K562 (cell line): Measurements from ENCODE around the gene SLC17A9. TPM values are rescaled to one million over a fixed set of nuclear protein-coding genes. Genes with fewer than 3 reads are reported as not detected.

Experiments used
- ARID2 ChIP-seq: fragments of 450-650 bp; IDR thresholded peaks from 2 replicates; pipeline ENCODE4 v1.6.1; 2017; ENCODE audit warnings: antibody characterized with exemption, mild to moderate bottlenecking
- CC2D1A ChIP-seq: fragments of 450-650 bp; IDR thresholded peaks from 2 replicates; pipeline ENCODE4 v1.6.1; 2017; ENCODE audit warnings: mild to moderate bottlenecking
- CTCF ChIP-seq, 3 experiments: IDR thresholded peaks in 2 of 3; conservative IDR thresholded peaks in 1 of 3; 2 replicates each; pipeline ENCODE4 v1.5.1; 2011 to 2012; ENCODE audit warnings: low read length in 3 of 3, mild to moderate bottlenecking in 3 of 3, control low read depth in 2 of 3, improper control_type of control experiment in 1 of 3, inconsistent platforms in 1 of 3, low read depth in 1 of 3, mixed read lengths in 1 of 3, moderate library complexity in 1 of 3; ENCODE audit not compliant: insufficient read depth in 2 of 3
- DEAF1 ChIP-seq: fragments of 450-650 bp; formaldehyde crosslinking; IDR thresholded peaks from 2 replicates; pipeline ENCODE4 v1.4.0; 2020; ENCODE audit warnings: mild to moderate bottlenecking, moderate library complexity
- GTF2A2 ChIP-seq: IDR thresholded peaks from 2 replicates; pipeline ENCODE4 v1.6.1; 2016; ENCODE audit warnings: mild to moderate bottlenecking, missing genetic modification characterization, missing compliant biosample characterization
- RAD21 ChIP-seq, 2 experiments: fragments of 250-450 bp in 1 of 2; fragments of 450-650 bp in 1 of 2; sonication (Bioruptor Pico) in 1 of 2; formaldehyde crosslinking in 1 of 2; IDR thresholded peaks in 1 of 2; conservative IDR thresholded peaks in 1 of 2; 2 replicates each; pipeline versions ENCODE4 v1.4.0 to v1.8.0; 2020 to 2022; ENCODE audit warnings: mild to moderate bottlenecking in 2 of 2, moderate library complexity in 1 of 2
- RB1 ChIP-seq: fragments of 450-650 bp; IDR thresholded peaks from 2 replicates; pipeline ENCODE4 v1.6.1; 2017; ENCODE audit warnings: low read depth, mild to moderate bottlenecking
- XRCC5 ChIP-seq: fragments of 200-400 bp; formaldehyde crosslinking; IDR thresholded peaks from 2 replicates; pipeline ENCODE4 v1.6.1; 2017; ENCODE audit warnings: low read depth, mild to moderate bottlenecking, low read length
- polyA plus RNA-seq, 8 experiments: library from polyadenylated mRNA; depleted of rRNA in 4 of 8; stranded (reverse) in 5 of 8; unstranded in 3 of 8; fragments of >200 nt; fragmentation: Nextera tagmentation in 2 of 8; fragmentation: Illumina TruSeq in 1 of 8; extraction: Ambion mirVana in 2 of 8; extraction: Trizol in 1 of 8; gene quantifications; 2 replicates each; pipeline versions ENCODE4 v1.2.1 to v1.2.3, GENCODE V29; 2011 to 2014; ENCODE audit warnings: inconsistent platforms in 1 of 8, missing spikeins in 1 of 8
- total RNA-seq, 7 experiments: library from RNA; depleted of rRNA in 6 of 7; stranded (reverse); fragments of >200 nt in 6 of 7; fragmentation: Illumina TruSeq in 2 of 7; extraction: Trizol in 2 of 7; gene quantifications; 2 replicates each; pipeline versions ENCODE4 v1.2.1 to v1.2.3, GENCODE V29; 2011 to 2021; ENCODE audit warnings: low replicate concordance in 1 of 7
- TF ChIP-seq, protein P1 (sequence below): fragments of 450-650 bp; formaldehyde crosslinking; IDR thresholded peaks from 2 replicates; pipeline ENCODE4 v1.4.0; 2020; ENCODE audit warnings: mild to moderate bottlenecking, moderate library complexity
- TF ChIP-seq, protein P2 (sequence below): fragments of 200-800 bp; sonication (Bioruptor generic); IDR thresholded peaks from 2 replicates; pipeline ENCODE4 v1.6.1; 2017; ENCODE audit warnings: missing genetic modification characterization, missing compliant biosample characterization
- TF ChIP-seq, protein P3 (sequence below): IDR thresholded peaks from 2 replicates; pipeline ENCODE4 v1.6.1; 2011; ENCODE audit warnings: borderline replicate concordance, low read depth, mild to moderate bottlenecking, moderate library complexity, low read length; ENCODE audit not compliant: insufficient read depth, poor library complexity, severe bottlenecking

Gene SLC17A9
- total and polyA plus RNA-seq, 9 of the 15 experiments (the other 6 are each of a cell fraction or from before 2014, with no cell fraction given): 0.04 to 0.31 TPM; not detected in 7

GRCh38 chr20:63009045-63009961 lies 56.8 kb downstream of the SLC17A9 start (continued):
- TF ChIP-seq CTCF (IDR thresholded peaks at IDR 0.05 in 2 of 3, conservative IDR thresholded peaks at IDR 0.05 in 1 of 3; ENCODE audit: insufficient read depth in 2 of 3, low read depth in 1 of 3, low read length in 3 of 3) (peak; percentile 89 to 98 (median 97)), XRCC5 (peak; percentile 72), RAD21 (CRISPR knock-in tag; conservative IDR thresholded peaks at IDR 0.05 in 1 of 2, IDR thresholded peaks at IDR 0.05 in 1 of 2) (peak; percentile 94 to 97), DEAF1 (CRISPR knock-in tag) (peak; percentile 91), ARID2 (peak; percentile 89), CC2D1A (peak; percentile 71; the same call in 1 of the 2 replicates), GTF2A2 (tag) (no peak), RB1 (peak; percentile 86)
- TF ChIP-seq, protein P1, sequence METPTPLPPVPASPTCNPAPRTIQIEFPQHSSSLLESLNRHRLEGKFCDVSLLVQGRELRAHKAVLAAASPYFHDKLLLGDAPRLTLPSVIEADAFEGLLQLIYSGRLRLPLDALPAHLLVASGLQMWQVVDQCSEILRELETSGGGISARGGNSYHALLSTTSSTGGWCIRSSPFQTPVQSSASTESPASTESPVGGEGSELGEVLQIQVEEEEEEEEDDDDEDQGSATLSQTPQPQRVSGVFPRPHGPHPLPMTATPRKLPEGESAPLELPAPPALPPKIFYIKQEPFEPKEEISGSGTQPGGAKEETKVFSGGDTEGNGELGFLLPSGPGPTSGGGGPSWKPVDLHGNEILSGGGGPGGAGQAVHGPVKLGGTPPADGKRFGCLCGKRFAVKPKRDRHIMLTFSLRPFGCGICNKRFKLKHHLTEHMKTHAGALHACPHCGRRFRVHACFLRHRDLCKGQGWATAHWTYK (CRISPR knock-in tag): no peak
- TF ChIP-seq, protein P2, sequence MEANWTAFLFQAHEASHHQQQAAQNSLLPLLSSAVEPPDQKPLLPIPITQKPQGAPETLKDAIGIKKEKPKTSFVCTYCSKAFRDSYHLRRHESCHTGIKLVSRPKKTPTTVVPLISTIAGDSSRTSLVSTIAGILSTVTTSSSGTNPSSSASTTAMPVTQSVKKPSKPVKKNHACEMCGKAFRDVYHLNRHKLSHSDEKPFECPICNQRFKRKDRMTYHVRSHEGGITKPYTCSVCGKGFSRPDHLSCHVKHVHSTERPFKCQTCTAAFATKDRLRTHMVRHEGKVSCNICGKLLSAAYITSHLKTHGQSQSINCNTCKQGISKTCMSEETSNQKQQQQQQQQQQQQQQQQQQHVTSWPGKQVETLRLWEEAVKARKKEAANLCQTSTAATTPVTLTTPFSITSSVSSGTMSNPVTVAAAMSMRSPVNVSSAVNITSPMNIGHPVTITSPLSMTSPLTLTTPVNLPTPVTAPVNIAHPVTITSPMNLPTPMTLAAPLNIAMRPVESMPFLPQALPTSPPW (CRISPR knock-in tag): peak; percentile 65
- TF ChIP-seq, protein P3, sequence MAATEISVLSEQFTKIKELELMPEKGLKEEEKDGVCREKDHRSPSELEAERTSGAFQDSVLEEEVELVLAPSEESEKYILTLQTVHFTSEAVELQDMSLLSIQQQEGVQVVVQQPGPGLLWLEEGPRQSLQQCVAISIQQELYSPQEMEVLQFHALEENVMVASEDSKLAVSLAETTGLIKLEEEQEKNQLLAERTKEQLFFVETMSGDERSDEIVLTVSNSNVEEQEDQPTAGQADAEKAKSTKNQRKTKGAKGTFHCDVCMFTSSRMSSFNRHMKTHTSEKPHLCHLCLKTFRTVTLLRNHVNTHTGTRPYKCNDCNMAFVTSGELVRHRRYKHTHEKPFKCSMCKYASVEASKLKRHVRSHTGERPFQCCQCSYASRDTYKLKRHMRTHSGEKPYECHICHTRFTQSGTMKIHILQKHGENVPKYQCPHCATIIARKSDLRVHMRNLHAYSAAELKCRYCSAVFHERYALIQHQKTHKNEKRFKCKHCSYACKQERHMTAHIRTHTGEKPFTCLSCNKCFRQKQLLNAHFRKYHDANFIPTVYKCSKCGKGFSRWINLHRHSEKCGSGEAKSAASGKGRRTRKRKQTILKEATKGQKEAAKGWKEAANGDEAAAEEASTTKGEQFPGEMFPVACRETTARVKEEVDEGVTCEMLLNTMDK: peak; percentile 20
- TF ChIP-seq, all 486 proteins: peak for 27
